RWPE2 (cell line): Measurements from ENCODE around the gene KCNK3.

Source experiments
- ATAC-seq: fragments of 200-7000 bp; cut with Tn5 transposase; 3 replicates; pipeline ENCODE4 v1.9.1; 2021; ENCODE audit warnings: low read depth
- DNase-seq: peaks from one replicate; pipeline ENCODE4 v3.0.0-alpha.2; 2020; ENCODE audit warnings: low spot score
- H3K27ac ChIP-seq: fragments of 450-650 bp; 2 replicates; pipeline ENCODE4 v1.5.1; 2017; ENCODE audit warnings: mild to moderate bottlenecking; ENCODE audit not compliant: poor library complexity, severe bottlenecking
- H3K27me3 ChIP-seq: fragments of 250-450 bp; sonication (Bioruptor Pico); 2 replicates; pipeline ENCODE4 v1.5.1; 2021; ENCODE audit warnings: mild to moderate bottlenecking, moderate library complexity; ENCODE audit not compliant: insufficient read depth, poor library complexity, severe bottlenecking
- H3K36me3 ChIP-seq: fragments of 250-450 bp; sonication (Bioruptor Pico); 2 replicates; pipeline ENCODE4 v1.5.1; 2020; ENCODE audit warnings: low read depth, mild to moderate bottlenecking, moderate library complexity
- H3K4me1 ChIP-seq: fragments of 250-450 bp; sonication (Bioruptor Pico); 2 replicates; pipeline ENCODE4 v1.5.1; 2021; ENCODE audit warnings: mild to moderate bottlenecking, moderate library complexity; ENCODE audit not compliant: insufficient read depth, poor library complexity, severe bottlenecking
- H3K4me3 ChIP-seq: fragments of 250-450 bp; sonication (Bioruptor Pico); 2 replicates; pipeline ENCODE4 v1.5.1; 2021; ENCODE audit warnings: mild to moderate bottlenecking, moderate library complexity; ENCODE audit not compliant: severe bottlenecking
- H3K9me3 ChIP-seq: fragments of 250-450 bp; sonication (Bioruptor Pico); 2 replicates; pipeline ENCODE4 v1.5.1; 2021; ENCODE audit warnings: mild to moderate bottlenecking, moderate library complexity; ENCODE audit not compliant: severe bottlenecking
- CTCF ChIP-seq: fragments of 450-650 bp; IDR thresholded peaks from one replicate; pipeline ENCODE4 v1.5.1; 2017; ENCODE audit warnings: mild to moderate bottlenecking, moderate library complexity; ENCODE audit not compliant: poor library complexity, severe bottlenecking

The KCNK3 gene

GRCh38 chr2:26721115-26722032 lies 28.9 kb downstream of the KCNK3 start:
- no peak overlapping the region for H3K27ac ChIP-seq
- H3K9me3 ChIP-seq = no peaks in the 10 kb centered on the region
- H3K36me3 ChIP-seq = no peaks in the 10 kb centered on the region
- TF ChIP-seq CTCF = no peak
- H3K4me3 ChIP-seq = no peak overlapping the region
- DNase-seq (no peak), ATAC-seq (no peak)
- H3K27me3 ChIP-seq = no peaks in the 10 kb centered on the region
- peaks cover 18% of the 10 kb centered on the region for H3K4me1 ChIP-seq

- TF ChIP-seq CTCF = no peak
- no peaks in the 10 kb centered on the region for H3K9me3 ChIP-seq
- no peaks in the 10 kb centered on the region for H3K36me3 ChIP-seq
- no peak overlapping the region for H3K27ac ChIP-seq
- DNase-seq = no peak
- no peaks in the 10 kb centered on the region for H3K27me3 ChIP-seq
- peaks cover 18% of the 10 kb centered on the region for H3K4me1 ChIP-seq
- no peak for ATAC-seq
- H3K4me3 ChIP-seq = no peak overlapping the region
These were observed 29.8 kb downstream of the KCNK3 start for GRCh38 chr2:26722328-26722727.

- Histone ChIP-seq H3K27me3 (no peaks in the 10 kb centered on the region), H3K27ac (peak overlapping the region; percentile 36), H3K4me1 (peaks cover 18% of the 10 kb centered on the region), H3K9me3 (no peaks in the 10 kb centered on the region), H3K36me3 (no peaks in the 10 kb centered on the region), H3K4me3 (no peak overlapping the region)
- DNase-seq (no peak), ATAC-seq (no peak)
- no peak for TF ChIP-seq CTCF
These were observed 30.4 kb downstream of the KCNK3 start for GRCh38 chr2:26722911-26723310.

- H3K27ac ChIP-seq = peak overlapping the region; percentile 36
- H3K36me3 ChIP-seq = no peaks in the 10 kb centered on the region
These were observed 31.0 kb downstream of the KCNK3 start for GRCh38 chr2:26723475-26723874.

More at GRCh38 chr2:26723475-26723874, 31.0 kb downstream of the KCNK3 start:
- DNase-seq (no peak), ATAC-seq (no peak)
- no peaks in the 10 kb centered on the region for H3K27me3 ChIP-seq
- H3K4me1 ChIP-seq = peaks cover 18% of the 10 kb centered on the region
- TF ChIP-seq CTCF = no peak
- H3K9me3 ChIP-seq = no peaks in the 10 kb centered on the region
- no peak overlapping the region for H3K4me3 ChIP-seq
